Vagina (tissue), 2 donors: ENCODE data around the gene TFPI.

Experiments used
- POLR2AphosphoS5 ChIP-seq, 2 donors: sonication (generic); formaldehyde crosslinking; IDR thresholded peaks; one replicate each; pipeline ENCODE4 v1.9.0; 2017; ENCODE audit warnings: antibody characterized with exemption in 2 of 2, mild to moderate bottlenecking in 2 of 2, low read depth in 1 of 2; ENCODE audit not compliant: insufficient read depth in 1 of 2
- TF ChIP-seq, protein P1 (sequence below), 3 experiments: fragments of 450-650 bp in 2 of 3; fragments of 200-600 bp in 1 of 3; sonication (generic) in 1 of 3; IDR thresholded peaks; one replicate each; pipeline ENCODE4 v1.5.1; 2017 to 2019; ENCODE audit warnings: antibody characterized with exemption in 3 of 3, mild to moderate bottlenecking in 2 of 3, moderate library complexity in 2 of 3

DNA sequence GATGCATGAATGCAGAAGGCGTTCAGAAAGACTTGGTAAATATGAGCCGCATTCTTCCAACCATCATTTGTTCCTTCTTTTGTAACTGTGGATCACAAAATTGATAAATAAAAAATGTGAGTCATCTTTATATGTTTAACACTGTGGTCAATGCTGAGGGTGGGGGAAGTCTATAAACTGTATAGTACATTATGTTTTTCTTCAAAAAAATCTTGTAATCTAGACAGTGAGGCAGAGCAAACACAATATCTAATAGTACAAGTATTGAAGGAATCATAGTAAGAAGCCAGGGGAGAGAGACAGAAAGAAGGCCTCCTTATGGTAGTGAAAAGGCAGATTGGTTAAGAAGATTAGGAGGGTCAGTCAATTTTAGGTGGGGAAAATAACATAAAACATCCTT is 75.5 kb downstream of the TFPI start:
- TF ChIP-seq, protein P1, sequence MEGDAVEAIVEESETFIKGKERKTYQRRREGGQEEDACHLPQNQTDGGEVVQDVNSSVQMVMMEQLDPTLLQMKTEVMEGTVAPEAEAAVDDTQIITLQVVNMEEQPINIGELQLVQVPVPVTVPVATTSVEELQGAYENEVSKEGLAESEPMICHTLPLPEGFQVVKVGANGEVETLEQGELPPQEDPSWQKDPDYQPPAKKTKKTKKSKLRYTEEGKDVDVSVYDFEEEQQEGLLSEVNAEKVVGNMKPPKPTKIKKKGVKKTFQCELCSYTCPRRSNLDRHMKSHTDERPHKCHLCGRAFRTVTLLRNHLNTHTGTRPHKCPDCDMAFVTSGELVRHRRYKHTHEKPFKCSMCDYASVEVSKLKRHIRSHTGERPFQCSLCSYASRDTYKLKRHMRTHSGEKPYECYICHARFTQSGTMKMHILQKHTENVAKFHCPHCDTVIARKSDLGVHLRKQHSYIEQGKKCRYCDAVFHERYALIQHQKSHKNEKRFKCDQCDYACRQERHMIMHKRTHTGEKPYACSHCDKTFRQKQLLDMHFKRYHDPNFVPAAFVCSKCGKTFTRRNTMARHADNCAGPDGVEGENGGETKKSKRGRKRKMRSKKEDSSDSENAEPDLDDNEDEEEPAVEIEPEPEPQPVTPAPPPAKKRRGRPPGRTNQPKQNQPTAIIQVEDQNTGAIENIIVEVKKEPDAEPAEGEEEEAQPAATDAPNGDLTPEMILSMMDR (IDR thresholded peaks at IDR 0.05), result no peak
- no peak for TF ChIP-seq POLR2AphosphoS5 (IDR thresholded peaks at IDR 0.05; ENCODE audit: insufficient read depth in 1 of 2, low read depth in 1 of 2)
